HG02763 (cell line): ENCODE results near the gene SLC24A3.
"Not testable (repeated sequence)": the region's sequence is repeated elsewhere in the genome, so short reads cannot be mapped to it uniquely, and the experiment has no call there.

Experiments used
- ATAC-seq: cut with Tn5 transposase; IDR thresholded peaks from one replicate; pipeline ENCODE4 v1.9.1; 2021; ENCODE audit warnings: mild to moderate bottlenecking, moderate library complexity; ENCODE audit not compliant: unreplicated experiment

SLC24A3 gene

DNA sequence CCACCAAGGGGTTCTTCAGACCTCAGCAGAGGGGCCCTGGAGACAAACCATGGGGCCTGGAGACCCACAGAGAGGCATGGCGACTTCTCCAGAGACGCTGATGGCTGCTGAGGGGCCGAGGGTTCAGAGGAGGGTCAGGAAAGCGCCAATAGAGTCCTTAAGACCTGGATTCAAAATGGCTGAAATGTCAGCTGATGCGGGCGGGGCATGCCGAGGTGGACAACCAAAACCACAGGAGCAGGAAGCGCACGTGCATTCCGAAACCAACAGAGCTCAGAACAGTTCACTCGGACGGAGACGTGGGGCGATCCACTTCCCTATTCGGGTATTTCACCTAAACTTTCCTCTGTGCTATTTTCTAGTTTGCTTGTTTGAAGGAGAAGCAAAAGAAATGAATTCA lies 445.7 kb downstream of the SLC24A3 start:
- ATAC-seq = peak; percentile 75

GRCh38 chr20:19659448-19659847 lies 447.0 kb downstream of the SLC24A3 start:
- ATAC-seq = no peak

DNA sequence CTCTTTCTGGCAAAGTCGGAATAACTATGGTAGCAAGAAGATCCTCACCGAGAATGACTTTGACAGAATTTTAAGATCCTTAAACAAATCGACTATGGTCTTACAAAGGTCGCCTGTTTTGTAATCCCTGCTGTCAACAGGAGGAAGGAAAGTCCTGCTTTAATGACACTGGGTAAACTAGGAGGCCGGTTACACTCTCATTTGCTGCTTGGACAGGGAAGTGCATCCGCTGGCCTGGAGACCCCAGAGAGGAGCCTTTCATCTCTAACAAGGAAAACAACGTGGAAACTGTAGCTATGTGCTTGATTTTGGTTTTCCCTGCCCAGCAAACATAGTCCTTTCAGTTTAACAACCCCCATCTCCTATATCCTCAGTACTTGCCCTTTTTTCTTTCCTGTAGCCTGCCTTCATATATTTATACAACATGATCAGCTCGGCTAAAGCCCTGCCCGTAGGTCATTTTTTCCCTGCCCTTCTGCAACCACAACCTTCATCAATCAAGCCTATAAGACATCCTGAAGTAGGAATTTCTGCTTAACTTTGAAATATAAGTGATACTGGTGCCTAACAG lies 448.5 kb downstream of the SLC24A3 start:
- ATAC-seq = no peak

DNA sequence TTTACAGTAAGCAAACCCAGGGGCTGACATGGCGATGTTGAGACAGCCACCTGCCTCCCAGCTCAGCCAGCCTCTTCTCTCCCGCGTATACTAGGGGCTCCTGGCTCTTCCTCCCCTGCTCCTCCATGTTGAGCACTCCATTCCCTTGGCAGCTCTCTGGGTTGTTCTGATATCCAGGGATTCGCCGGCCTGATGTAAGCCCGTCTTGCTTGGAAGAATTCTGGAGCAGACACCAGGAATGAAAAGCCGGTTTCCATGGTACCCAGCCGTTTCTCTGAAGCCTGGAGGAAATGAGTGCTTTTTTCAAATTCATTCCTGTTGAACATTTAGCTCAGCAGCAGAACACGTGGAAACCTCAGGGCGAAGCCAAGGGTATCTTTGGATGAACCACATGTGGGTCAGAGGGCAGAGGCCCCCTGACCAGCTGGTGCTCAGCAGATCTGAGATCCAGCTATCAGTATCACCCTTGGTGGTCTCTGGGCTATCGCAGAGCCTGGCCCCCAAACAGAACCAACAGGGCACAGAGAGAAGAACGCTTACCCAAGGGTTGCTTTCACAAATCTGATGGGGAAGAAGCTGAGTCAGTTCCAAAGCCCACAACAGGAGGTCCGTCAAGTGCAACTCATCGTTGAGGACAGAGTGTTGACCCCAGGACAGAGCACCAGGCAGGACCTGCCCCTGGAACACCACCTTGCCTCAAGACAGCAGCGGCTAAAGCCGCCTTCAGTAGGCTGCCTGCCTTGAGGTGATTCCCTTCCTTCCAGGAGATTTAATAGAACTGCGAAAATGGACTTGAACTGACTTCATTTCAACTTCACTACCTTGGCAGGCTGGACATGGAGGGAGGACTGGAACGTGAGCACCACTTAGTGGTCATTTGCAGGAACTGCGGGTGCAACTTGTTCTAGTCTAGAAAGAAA lies 449.5 kb downstream of the SLC24A3 start:
- no peak for ATAC-seq

GRCh38 chr20:19662637-19662995 lies 450.2 kb downstream of the SLC24A3 start:
- ATAC-seq = no peak

DNA sequence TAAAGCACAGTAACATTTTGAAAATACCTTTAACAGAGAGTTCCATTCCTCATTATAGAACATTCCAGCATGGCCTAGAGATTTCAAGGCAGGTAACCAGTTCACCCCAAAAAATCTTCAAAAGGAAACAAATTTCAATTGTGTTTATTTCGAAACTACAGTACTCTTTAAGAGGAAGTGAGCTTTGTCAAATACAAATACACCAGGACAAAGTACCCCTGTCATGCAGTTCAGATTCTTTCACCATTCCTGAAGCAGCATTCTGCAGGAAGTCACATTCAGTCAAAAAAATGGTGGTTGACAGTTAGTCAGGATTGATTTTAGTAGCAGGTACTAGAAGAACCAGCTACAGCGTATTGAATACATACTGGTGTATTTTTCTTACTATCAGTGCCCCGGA lies 456.0 kb downstream of the SLC24A3 start:
- no peak for ATAC-seq

- ATAC-seq = no peak
Measured at GRCh38 chr20:19670829-19671228, 458.4 kb downstream of the SLC24A3 start.

DNA sequence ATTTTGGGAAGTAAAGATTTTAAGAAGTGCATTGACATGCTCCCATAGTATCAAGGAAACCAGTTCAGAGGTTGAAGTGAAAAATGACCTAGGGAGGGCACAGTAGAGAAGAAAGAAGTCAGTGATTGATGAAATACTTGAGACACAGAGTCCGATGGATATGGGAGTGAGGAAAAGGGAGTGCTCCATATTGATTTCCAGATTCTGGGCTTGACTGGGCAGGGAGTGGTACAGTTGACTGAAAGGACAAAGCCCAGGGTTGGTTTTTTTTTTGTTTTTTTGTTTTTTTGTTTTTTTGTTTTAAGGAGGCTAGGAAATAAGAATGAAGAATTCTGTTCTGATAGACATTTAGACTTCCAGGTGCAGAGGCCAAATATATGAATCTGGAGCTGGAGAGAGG lies 458.9 kb downstream of the SLC24A3 start:
- no peak for ATAC-seq

DNA sequence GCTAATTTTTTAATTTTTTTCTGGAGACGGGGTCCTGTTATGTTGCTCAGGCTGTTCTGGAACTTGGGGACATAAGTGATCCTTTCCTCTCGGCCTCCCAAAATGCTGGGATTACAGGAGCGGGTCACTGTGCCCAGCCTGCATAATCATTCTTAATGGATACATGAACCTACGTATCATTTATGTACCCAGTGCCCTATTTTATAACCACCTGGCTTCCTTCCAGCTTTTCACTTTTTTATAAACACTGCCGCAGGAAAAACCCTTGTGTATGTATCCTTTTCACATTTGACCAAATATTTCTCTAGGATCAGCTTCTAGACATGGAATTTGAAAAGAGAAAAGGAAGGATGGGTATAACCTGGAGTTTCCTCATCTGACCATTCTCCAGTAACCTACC lies 460.1 kb downstream of the SLC24A3 start:
- ATAC-seq = no peak

DNA sequence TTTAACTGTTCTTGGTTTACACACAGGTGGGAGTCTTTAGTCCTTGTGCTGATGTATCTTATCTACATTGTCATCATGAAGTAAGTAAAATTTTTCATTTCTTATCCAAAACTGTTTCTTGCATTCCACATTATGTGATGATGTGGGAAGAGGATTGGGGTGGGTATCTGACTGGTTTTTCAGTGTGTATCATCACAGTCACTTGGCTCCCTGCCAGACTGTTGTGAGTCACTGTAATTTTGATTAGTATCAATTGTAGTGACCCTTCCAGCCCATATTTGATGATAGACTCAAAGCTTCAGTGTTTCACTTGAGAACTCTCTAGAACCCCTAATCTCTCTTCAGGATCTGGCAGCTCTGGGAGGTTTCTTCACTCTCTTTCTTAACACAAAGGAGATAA lies 461.1 kb downstream of the SLC24A3 start:
- ATAC-seq = no peak

DNA sequence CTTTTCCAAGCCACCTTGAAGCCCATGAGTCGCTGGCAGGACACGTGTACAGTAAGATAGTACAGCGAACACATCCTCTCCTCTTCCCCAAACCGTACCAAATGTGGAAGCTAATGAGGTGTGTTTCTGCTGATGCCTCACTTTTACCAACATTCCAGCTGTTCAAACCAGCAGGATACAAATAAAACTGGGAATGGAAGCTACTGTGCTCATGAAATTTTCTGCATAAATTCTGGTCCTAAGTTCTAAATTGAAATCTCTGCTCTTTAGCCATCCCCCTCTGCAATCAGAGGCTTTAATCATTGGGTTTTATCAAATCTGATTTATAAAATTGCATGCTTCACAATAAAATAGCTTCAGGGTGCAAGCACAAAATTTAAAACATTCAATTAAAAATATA lies 463.8 kb downstream of the SLC24A3 start:
- ATAC-seq = no peak

- ATAC-seq = no peak
Measured at GRCh38 chr20:19677336-19677735, 464.9 kb downstream of the SLC24A3 start.

DNA sequence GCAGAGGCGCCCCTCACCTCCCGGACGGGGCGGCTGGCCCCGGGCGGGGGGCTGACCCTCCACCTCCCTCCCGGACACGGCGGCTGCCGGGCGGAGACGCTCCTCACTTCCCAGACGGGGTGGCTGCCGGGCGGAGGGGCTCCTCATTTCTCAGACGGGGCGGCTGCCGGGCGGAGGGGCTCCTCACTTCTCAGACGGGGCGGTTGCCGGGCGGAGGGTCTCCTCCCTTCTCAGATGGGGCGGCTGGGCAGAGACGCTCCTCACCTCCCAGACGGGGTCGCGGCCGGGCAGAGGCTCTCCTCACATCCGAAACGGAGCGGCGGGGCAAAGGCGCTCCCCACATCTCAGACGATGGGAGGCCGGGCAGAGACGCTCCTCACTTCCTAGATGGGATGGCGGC lies 466.1 kb downstream of the SLC24A3 start:
- ATAC-seq = not testable (repeated sequence)

GRCh38 chr20:19679900-19680495 lies 467.6 kb downstream of the SLC24A3 start:
- ATAC-seq = no peak

DNA sequence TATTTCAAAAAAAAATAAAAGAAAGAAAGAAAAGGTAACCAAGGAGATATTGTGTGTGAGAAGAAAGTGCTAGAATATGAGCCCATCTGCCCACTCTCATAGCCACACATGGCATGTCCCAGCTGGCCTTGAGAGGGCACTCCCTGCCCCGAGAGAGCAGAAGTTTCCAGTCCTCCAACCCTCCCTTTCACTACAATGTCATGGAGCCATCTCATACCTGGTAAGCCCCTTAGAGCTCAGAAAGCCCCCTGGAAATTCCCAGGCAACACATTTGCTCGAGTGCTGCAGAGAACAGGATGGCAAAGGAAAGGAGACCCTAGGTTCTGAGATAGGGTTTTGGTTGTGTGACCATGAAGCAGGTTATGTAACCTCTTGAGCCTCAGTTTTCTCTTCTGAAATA lies 469.8 kb downstream of the SLC24A3 start:
- ATAC-seq = no peak

- ATAC-seq = no peak
Measured at GRCh38 chr20:19683188-19683587, 470.7 kb downstream of the SLC24A3 start.

DNA sequence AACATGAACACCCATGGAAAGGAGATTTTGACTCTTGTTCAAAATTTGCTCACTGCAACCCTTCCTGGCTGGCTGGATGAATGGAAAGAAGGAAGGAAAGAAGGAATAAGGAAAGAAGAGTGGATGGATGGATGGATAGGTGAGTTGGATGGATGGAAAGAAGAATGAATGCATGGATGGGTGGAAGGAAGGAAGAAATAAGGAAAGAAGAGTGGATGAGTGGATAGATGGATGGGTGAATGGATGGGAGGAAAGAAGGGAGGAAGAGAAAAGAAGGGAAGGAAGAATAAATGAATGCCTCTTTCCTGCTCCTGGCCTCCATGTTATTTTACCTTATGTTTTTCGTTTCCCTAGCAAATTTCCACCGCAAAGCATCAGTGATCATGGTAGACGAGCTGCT lies 471.4 kb downstream of the SLC24A3 start:
- ATAC-seq = no peak

DNA sequence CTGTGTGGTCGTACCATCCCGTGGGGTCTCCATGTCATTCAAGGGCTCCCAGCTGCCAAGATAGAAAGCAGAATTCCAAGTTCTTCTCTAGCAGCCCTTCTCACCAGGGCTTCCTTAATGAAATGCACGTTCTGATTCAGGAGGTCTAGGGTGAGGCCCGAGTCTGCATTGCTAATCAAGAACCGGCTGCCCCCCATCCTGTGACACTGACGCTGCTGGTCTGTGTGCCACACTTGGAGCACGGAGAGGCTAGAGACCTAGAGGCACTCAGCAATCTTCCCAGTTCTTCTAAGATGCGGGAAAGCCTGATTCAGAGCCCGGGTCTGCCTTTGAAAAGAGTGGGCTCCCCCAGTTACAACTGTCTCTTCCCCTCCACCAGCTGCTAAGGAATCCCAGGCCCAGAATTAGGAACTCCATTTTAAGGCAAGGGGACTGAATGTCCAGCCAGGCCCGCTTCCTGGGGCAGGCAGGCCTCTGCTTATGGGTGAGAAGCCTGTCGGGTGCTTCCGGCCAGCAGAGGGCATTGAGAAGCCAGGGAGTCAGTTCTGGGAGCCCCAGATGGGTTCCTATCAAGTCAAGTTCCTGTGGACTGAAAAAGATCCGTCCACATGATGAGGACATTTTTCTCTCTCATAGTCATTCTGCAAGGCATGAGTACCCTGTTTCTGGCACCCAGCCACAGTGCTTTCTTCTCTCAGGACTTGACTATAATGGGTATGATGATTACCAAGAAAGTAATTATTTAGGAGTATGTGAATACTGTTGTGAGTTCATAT lies 475.8 kb downstream of the SLC24A3 start:
- ATAC-seq = no peak

DNA sequence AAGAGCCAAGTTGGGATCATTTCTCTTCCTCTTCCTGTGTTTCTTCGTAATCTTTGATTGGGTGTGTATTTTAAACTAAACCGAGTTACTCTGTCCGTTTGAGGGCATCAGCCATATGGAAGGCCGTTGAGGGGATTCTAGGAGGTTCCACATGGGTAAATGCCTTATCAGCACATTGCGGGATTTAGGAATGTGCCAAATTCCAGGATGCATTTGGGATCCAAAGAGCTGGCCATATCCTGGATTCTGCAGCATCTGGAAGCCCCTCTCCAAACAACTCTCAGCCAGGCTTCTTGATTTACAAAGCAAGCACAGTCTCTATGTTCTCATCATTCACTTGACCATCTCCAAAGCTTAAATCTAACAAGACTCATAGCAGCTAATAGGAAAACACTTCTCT lies 478.0 kb downstream of the SLC24A3 start:
- no peak for ATAC-seq

GRCh38 chr20:19691125-19691524 lies 478.7 kb downstream of the SLC24A3 start:
- ATAC-seq = no peak

DNA sequence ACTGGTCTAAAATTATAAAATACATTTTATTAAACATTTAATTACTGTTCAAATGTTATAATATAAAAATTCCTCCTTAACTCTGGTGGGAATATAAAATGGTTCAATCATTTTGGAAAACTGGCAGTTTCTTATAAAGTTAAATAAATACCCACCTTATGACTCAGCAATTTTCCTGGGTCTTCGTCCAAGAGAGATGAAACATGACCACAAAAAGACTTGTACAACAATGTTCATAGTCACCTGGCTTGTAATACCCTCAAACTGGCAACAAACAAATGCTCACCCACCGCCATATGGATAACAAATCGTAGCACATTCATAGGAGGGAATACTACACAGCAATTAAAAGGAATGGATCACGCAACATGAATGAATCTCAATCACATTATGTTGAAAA lies 479.7 kb downstream of the SLC24A3 start:
- ATAC-seq = no peak
